Keratinocyte (primary cell): ENCODE measurements around the gene TRAPPC1. TPM values are rescaled to one million over a fixed set of nuclear protein-coding genes. Genes with fewer than 3 reads are reported as not detected.

Experiments
- DNase-seq: peaks from one replicate; pipeline ENCODE4 v3.0.0-alpha.2; 2011; ENCODE audit warnings: low read depth, missing footprints, low spot score
- FAIRE-seq: peaks from 2 replicates; lab custom pipeline; 2011; peaks lifted over from hg19 to GRCh38; lab: Jason Lieb, UNC
- H2AFZ ChIP-seq: 2 replicates; pipeline ENCODE4 v1.6.0; 2012; ENCODE audit warnings: low read length, control low read depth, inconsistent platforms; ENCODE audit not compliant: control insufficient read depth
- H3K27ac ChIP-seq: 2 replicates; pipeline ENCODE4 v1.5.1; 2011; ENCODE audit warnings: low read length; ENCODE audit not compliant: control insufficient read depth, insufficient read depth
- H3K27me3 ChIP-seq: 3 replicates; pipeline ENCODE4 v1.6.0; 2011; ENCODE audit warnings: low read length; ENCODE audit not compliant: control insufficient read depth, insufficient read depth; ENCODE audit errors: extremely low read depth
- H3K36me3 ChIP-seq, 2 experiments: 2 replicates in 1 of 2; 3 replicates in 1 of 2; pipeline ENCODE4 v1.5.1; 2011; ENCODE audit warnings: low read length in 2 of 2, mild to moderate bottlenecking in 1 of 2; ENCODE audit not compliant: control insufficient read depth in 2 of 2, insufficient read depth in 2 of 2; ENCODE audit errors: extremely low read depth in 1 of 2
- H3K4me1 ChIP-seq: 3 replicates; pipeline ENCODE4 v1.5.1; 2011; ENCODE audit warnings: low read length; ENCODE audit not compliant: control insufficient read depth, insufficient read depth; ENCODE audit errors: extremely low read depth
- H3K4me2 ChIP-seq: 3 replicates; pipeline ENCODE4 v1.6.0; 2011; ENCODE audit warnings: low read depth, low read length; ENCODE audit not compliant: control insufficient read depth, insufficient read depth; ENCODE audit errors: extremely low read depth
- H3K4me3 ChIP-seq, 3 experiments: fragments of 200-600 bp in 1 of 3; sonication (generic) in 1 of 3; 2 replicates in 2 of 3; 3 replicates in 1 of 3; pipeline ENCODE4 v1.5.1; 2011 to 2016; ENCODE audit warnings: low read length in 3 of 3, mild to moderate bottlenecking in 3 of 3, control low read depth in 2 of 3, inconsistent platforms in 1 of 3, low read depth in 1 of 3, mixed read lengths in 1 of 3, mixed run types in 1 of 3, moderate library complexity in 1 of 3; ENCODE audit not compliant: control insufficient read depth in 2 of 3, insufficient read depth in 2 of 3; ENCODE audit errors: extremely low read depth in 1 of 3
- H3K79me2 ChIP-seq: 2 replicates; pipeline ENCODE4 v1.6.0; 2012; ENCODE audit warnings: low read length; ENCODE audit not compliant: control insufficient read depth, insufficient read depth
- H3K9ac ChIP-seq: 3 replicates; pipeline ENCODE4 v1.6.0; 2011; ENCODE audit warnings: low read length; ENCODE audit not compliant: control insufficient read depth, insufficient read depth; ENCODE audit errors: extremely low read depth
- H3K9me1 ChIP-seq: 3 replicates; pipeline ENCODE4 v1.6.0; 2011; ENCODE audit warnings: low read length; ENCODE audit not compliant: control insufficient read depth, insufficient read depth; ENCODE audit errors: extremely low read depth
- H3K9me3 ChIP-seq: 2 replicates; pipeline ENCODE4 v1.5.1; 2012; ENCODE audit warnings: low read depth, low read length; ENCODE audit not compliant: control insufficient read depth
- H4K20me1 ChIP-seq: 3 replicates; pipeline ENCODE4 v1.6.0; 2011; ENCODE audit warnings: low read length; ENCODE audit not compliant: control insufficient read depth, insufficient read depth; ENCODE audit errors: extremely low read depth
- CTCF ChIP-seq, 3 experiments: IDR thresholded peaks in 1 of 3; conservative IDR thresholded peaks in 1 of 3; optimal IDR thresholded peaks in 1 of 3; 2 replicates in 2 of 3; 3 replicates in 1 of 3; pipeline versions ENCODE3 to v1.5.1; 2011; ENCODE audit warnings: low read length in 3 of 3, mild to moderate bottlenecking in 3 of 3, moderate library complexity in 2 of 3, control low read depth in 1 of 3, inconsistent platforms in 1 of 3; ENCODE audit not compliant: insufficient read depth in 2 of 3; ENCODE audit errors: extremely low read depth in 1 of 3
- EZH2 ChIP-seq: IDR thresholded peaks from one replicate; pipeline ENCODE4 v1.6.1; 2012; ENCODE audit warnings: inconsistent platforms, mild to moderate bottlenecking, low read length, moderate library complexity
- dilution Hi-C: fragments of 300-500 bp; cut with MboI; formaldehyde crosslinking; loops from one replicate; pipeline ENCODE4 v1.7.0; 2020; ENCODE audit warnings: low sequenced_read_pairs; ENCODE audit not compliant: extremely low pct_ligation_motif_present
- polyA plus RNA-seq, 5 experiments: library from polyadenylated mRNA; depleted of rRNA in 3 of 5; stranded (reverse) in 3 of 5; stranded (forward) in 1 of 5; unstranded in 1 of 5; fragments of >200 nt; gene quantifications; 1 replicate in 1 of 5; 2 replicates in 3 of 5; 3 replicates in 1 of 5; pipeline versions ENCODE4 v1.2.1 to v1.2.3, GENCODE V29; 2011 to 2012; ENCODE audit warnings: missing spikeins in 2 of 5, low read depth in 1 of 5, low replicate concordance in 1 of 5

Gene TRAPPC1
- polyA plus RNA-seq, 1 donor (not counting 4 experiments of a cell fraction or from before 2014, with no cell fraction given): 128 TPM

- Histone ChIP-seq H3K27ac (peak overlapping the region; percentile 75), H3K9me3 (no peaks in the 10 kb centered on the region)
- peak; percentile 49 for FAIRE-seq
These were observed 710 bp downstream of the TRAPPC1 start for GRCh38 chr17:7930841-7931631.

GRCh38 chr17:7929158-7930023 lies 2.4 kb downstream of the TRAPPC1 start, which contains the start of gene KCNAB3:
KCNAB3 (minus strand) TSS chr17:7929856; CDS start chr17:7929435, 421 bp downstream.
- Histone ChIP-seq H3K9me1 (peaks cover 4% of the 10 kb centered on the region), H3K4me1 (peaks cover 18% of the 10 kb centered on the region), H3K9ac (peak within 1 kb of the TSS; percentile 33), H4K20me1 (no peaks in the 10 kb centered on the region), H3K4me2 (peak within 1 kb of the TSS; percentile 88), H2AFZ (no peak within 1 kb of the TSS), H3K27me3 (no peaks in the 10 kb centered on the region), H3K36me3 (peaks cover 4 to 9% of the 10 kb centered on the region in 2 experiments), H3K9me3 (no peaks in the 10 kb centered on the region), H3K4me3 (peak within 1 kb of the TSS in 1 of 3 experiments; percentile 34), H3K27ac (no peak within 1 kb of the TSS), H3K79me2 (peaks cover 32% of the 10 kb centered on the region)
- FAIRE-seq (no peak), DNase-seq (no peak)
- no peak for TF ChIP-seq EZH2
- TF ChIP-seq CTCF (optimal IDR thresholded peaks at IDR 0.05 in 1 of 3, IDR thresholded peaks at IDR 0.05 in 1 of 3, conservative IDR thresholded peaks at IDR 0.05 in 1 of 3; ENCODE audit: extremely low read depth in 1 of 3, insufficient read depth in 2 of 3, low read length in 3 of 3): no peak
- dilution Hi-C loops: no loop called here

More at GRCh38 chr17:7930841-7931631, 710 bp downstream of the TRAPPC1 start:
- Histone ChIP-seq H3K79me2 (peaks cover 32% of the 10 kb centered on the region), H3K36me3 (peaks cover 5 to 16% of the 10 kb centered on the region in 2 experiments), H3K4me3 (peak overlapping the region; percentile 63 to 94 (median 90)), H3K4me1 (peaks cover 18% of the 10 kb centered on the region), H2AFZ (peak overlapping the region; percentile 79), H3K27me3 (no peaks in the 10 kb centered on the region), H3K9ac (peak overlapping the region; percentile 92), H4K20me1 (no peaks in the 10 kb centered on the region), H3K9me1 (peaks cover 4% of the 10 kb centered on the region), H3K4me2 (peak overlapping the region; percentile 88)
- TF ChIP-seq CTCF (optimal IDR thresholded peaks at IDR 0.05 in 1 of 3, IDR thresholded peaks at IDR 0.05 in 1 of 3, conservative IDR thresholded peaks at IDR 0.05 in 1 of 3; ENCODE audit: extremely low read depth in 1 of 3, insufficient read depth in 2 of 3, low read length in 3 of 3) (no peak), EZH2 (no peak)
- dilution Hi-C loops: no loop called here
- DNase-seq: no peak
